Activated CD8-positive, alpha-beta T cell treated with anti-CD3 and anti-CD28 coated beads for 36 hours (primary cell): Measurements from ENCODE around the gene SLC6A19. TPM values are rescaled to one million over a fixed set of nuclear protein-coding genes. Genes with fewer than 3 reads are reported as not detected.

Source experiments
- ATAC-seq: fragments of 200-7000 bp; cut with Tn5 transposase; one replicate; pipeline ENCODE4 v1.10.0; 2021; ENCODE audit warnings: mild to moderate bottlenecking, moderate library complexity
- CTCF ChIA-PET: fragments of 350-600 bp; sonication (Branson Sonifier 250); formaldehyde crosslinking; loops from one replicate; lab custom pipeline; 2021; ENCODE audit warnings: antibody characterized with exemption; lab: Charles Lee
- POLR2A ChIA-PET: fragments of 350-600 bp; sonication (Branson Sonifier 250); formaldehyde crosslinking; loops from one replicate; lab custom pipeline; 2021; ENCODE audit warnings: antibody characterized with exemption; lab: Charles Lee
- DNase-seq: peaks from one replicate; pipeline ENCODE4 v3.0.0-alpha.2; 2020
- H3K27ac Mint-ChIP-seq: one replicate; pipeline ENCODE4 v1.8.0; 2021; ENCODE audit warnings: mild to moderate bottlenecking, mixed read lengths
- H3K27me3 Mint-ChIP-seq: one replicate; pipeline ENCODE4 v1.8.0; 2021; ENCODE audit warnings: mixed read lengths
- H3K36me3 Mint-ChIP-seq: one replicate; pipeline ENCODE4 v1.8.0; 2021; ENCODE audit warnings: low read depth, mixed read lengths
- H3K4me1 Mint-ChIP-seq: one replicate; pipeline ENCODE4 v1.8.0; 2021; ENCODE audit warnings: low read depth, mixed read lengths
- H3K4me3 Mint-ChIP-seq: one replicate; pipeline ENCODE4 v1.8.0; 2021; ENCODE audit warnings: mild to moderate bottlenecking, moderate library complexity, mixed read lengths
- H3K9me3 Mint-ChIP-seq: one replicate; pipeline ENCODE4 v1.8.0; 2021; ENCODE audit warnings: mixed read lengths
- intact Hi-C: fragments of 100-400 bp; cut with micrococcal nuclease; formaldehyde crosslinking; loops from one replicate; pipeline ENCODE4 v1.10.0; 2022
- total RNA-seq, 2 experiments: library from RNA; stranded (reverse); gene quantifications; one replicate each; pipeline ENCODE4 v1.2.3, GENCODE V29; 2021
- TF ChIP-seq, protein P1 (sequence below): fragments of 200-600 bp; IDR thresholded peaks from one replicate; pipeline ENCODE4 v1.8.0; 2022; ENCODE audit warnings: antibody characterized with exemption, mild to moderate bottlenecking

The SLC6A19 gene
- total RNA-seq, 2 experiments from 2014 or later: not detected

DNA sequence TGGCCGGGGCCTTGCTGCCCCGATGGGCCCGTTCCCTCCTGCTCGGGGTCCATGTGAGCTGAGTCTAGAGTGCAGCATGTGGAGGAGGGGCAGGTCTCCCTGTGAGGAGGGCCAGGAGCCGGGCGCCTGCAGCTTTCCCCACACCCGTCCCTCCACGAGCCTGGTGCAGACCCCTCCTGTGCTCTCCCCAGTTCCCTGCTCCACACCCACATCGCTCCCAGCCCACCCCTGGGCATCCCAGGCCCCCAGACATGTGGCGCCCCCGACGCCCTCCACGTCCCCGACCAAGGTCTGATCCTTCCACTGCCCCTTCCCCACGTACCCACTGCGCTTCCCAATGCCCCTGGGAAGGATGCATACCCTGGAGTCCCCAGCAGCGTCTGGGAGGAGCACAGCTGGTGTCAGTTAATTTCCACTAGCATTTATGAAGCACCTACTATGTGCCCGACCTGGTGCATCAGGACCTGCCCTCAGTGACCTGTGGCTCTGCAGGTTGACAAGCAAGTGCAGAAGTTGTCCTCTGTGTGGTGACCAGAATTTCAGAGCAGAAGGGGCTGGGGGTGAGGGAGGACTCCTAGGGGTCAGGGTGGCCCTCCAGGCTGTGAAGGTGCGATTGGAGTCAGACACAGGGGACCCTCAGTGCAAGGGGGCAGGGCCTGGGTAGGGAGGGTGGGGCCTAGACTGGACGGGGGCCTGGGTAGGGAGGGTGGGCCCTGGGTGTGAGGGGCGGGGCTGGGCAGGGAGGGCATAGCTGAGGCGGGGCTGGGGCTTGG, 13.0 kb downstream of the SLC6A19 start:
- Mint-ChIP-seq H3K4me1 (peaks cover 6% of the 10 kb centered on the region), H3K27me3 (no peaks in the 10 kb centered on the region), H3K4me3 (no peak overlapping the region), H3K27ac (no peak overlapping the region), H3K9me3 (no peaks in the 10 kb centered on the region), H3K36me3 (no peaks in the 10 kb centered on the region)
- ATAC-seq (no peak), DNase-seq (no peak)
- TF ChIP-seq, protein P1, sequence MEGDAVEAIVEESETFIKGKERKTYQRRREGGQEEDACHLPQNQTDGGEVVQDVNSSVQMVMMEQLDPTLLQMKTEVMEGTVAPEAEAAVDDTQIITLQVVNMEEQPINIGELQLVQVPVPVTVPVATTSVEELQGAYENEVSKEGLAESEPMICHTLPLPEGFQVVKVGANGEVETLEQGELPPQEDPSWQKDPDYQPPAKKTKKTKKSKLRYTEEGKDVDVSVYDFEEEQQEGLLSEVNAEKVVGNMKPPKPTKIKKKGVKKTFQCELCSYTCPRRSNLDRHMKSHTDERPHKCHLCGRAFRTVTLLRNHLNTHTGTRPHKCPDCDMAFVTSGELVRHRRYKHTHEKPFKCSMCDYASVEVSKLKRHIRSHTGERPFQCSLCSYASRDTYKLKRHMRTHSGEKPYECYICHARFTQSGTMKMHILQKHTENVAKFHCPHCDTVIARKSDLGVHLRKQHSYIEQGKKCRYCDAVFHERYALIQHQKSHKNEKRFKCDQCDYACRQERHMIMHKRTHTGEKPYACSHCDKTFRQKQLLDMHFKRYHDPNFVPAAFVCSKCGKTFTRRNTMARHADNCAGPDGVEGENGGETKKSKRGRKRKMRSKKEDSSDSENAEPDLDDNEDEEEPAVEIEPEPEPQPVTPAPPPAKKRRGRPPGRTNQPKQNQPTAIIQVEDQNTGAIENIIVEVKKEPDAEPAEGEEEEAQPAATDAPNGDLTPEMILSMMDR: no peak
- ChIA-PET CTCF (no interaction called here), POLR2A (no interaction called here)
- intact Hi-C loops: no loop called here

DNA sequence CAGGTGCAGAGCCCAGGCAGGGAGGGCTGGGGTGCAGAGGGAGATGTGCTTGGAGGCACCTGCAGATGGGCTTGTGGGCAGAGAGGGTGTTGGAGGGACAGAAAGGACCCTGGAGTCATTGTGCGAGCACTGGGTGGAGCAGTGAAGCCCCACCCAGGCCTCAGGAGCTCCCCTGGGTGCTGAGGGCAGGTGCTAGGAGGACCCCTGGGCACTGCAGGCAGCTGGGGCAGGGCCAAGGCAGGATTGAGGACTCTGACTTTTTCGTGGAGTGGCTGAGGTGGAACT, 13.5 kb downstream of the SLC6A19 start:
- ChIA-PET POLR2A (no interaction called here), CTCF (no interaction called here)
- H3K36me3 Mint-ChIP-seq: no peaks in the 10 kb centered on the region
- H3K4me1 Mint-ChIP-seq: peaks cover 6% of the 10 kb centered on the region
- no peak for DNase-seq
- no peaks in the 10 kb centered on the region for H3K27me3 Mint-ChIP-seq
- H3K9me3 Mint-ChIP-seq: no peaks in the 10 kb centered on the region
- no peak for ATAC-seq
- H3K4me3 Mint-ChIP-seq: no peak overlapping the region
- intact Hi-C loops: no loop called here
- H3K27ac Mint-ChIP-seq: no peak overlapping the region
- TF ChIP-seq, protein P1: no peak

- Mint-ChIP-seq H3K27me3 (no peaks in the 10 kb centered on the region), H3K4me1 (peaks cover 6% of the 10 kb centered on the region), H3K9me3 (no peaks in the 10 kb centered on the region), H3K36me3 (no peaks in the 10 kb centered on the region), H3K27ac (no peak overlapping the region), H3K4me3 (no peak overlapping the region)
- TF ChIP-seq, protein P1: no peak
- CTCF ChIA-PET: no interaction called here
- POLR2A ChIA-PET: interaction anchor here (0.6 kb wide), 1 partner anchor 43 kb away, joined by 3 read pairs; no protein-coding TSS in a partner anchor
- no peak for ATAC-seq
- DNase-seq: no peak
- intact Hi-C loops: no loop called here
Measured at GRCh38 chr5:1215320-1216096, 14.1 kb downstream of the SLC6A19 start.

DNA sequence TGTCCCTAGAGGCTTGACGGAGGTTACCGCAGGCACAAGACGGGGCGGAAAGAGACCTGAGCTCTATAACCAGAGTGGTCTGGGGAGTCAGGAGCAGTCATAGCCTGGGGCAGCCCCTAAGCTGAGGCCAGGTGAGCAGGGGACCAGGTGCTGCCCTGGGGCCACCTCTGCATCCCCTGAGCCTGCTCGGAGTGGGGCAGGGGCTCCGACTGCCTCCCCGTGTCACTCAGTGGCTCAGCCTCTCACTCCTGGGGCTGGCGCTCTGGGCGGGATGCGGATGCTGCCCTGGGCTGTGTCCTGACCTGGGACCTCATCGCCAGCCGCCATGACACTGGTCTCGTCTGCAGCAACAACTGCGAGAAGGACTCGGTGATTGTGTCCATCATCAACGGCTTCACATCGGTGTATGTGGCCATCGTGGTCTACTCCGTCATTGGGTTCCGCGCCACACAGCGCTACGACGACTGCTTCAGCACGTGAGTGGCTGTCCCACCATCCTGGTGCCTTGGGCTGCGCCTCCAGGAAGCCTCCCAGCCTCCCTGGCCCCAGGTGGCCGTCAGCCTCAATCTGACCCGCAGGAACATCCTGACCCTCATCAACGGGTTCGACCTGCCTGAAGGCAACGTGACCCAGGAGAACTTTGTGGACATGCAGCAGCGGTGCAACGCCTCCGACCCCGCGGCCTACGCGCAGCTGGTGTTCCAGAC, 15.0 kb downstream of the SLC6A19 start:
- H3K27ac Mint-ChIP-seq: no peak overlapping the region
- intact Hi-C loops: no loop called here
- ATAC-seq (no peak), DNase-seq (no peak)
- TF ChIP-seq, protein P1: no peak
- H3K4me3 Mint-ChIP-seq: no peak overlapping the region
- no peaks in the 10 kb centered on the region for H3K9me3 Mint-ChIP-seq
- peaks cover 6% of the 10 kb centered on the region for H3K4me1 Mint-ChIP-seq
- ChIA-PET POLR2A (interaction anchor here (0.7 kb wide), 1 partner anchor 14 kb away, joined by 3 read pairs; no protein-coding TSS in a partner anchor), CTCF (no interaction called here)
- no peaks in the 10 kb centered on the region for H3K36me3 Mint-ChIP-seq
- no peaks in the 10 kb centered on the region for H3K27me3 Mint-ChIP-seq
